Smooth muscle cell of the brain vasculature (primary cell): ENCODE measurements around the gene TMEM39A.

Experiments used
- DNase-seq: peaks from one replicate; pipeline ENCODE4 v3.0.0-alpha.2; 2012; ENCODE audit warnings: low read depth, low spot score

Gene TMEM39A

GRCh38 chr3:119456469-119456868 lies 6.9 kb downstream of the TMEM39A start:
- DNase-seq, result no peak

DNA sequence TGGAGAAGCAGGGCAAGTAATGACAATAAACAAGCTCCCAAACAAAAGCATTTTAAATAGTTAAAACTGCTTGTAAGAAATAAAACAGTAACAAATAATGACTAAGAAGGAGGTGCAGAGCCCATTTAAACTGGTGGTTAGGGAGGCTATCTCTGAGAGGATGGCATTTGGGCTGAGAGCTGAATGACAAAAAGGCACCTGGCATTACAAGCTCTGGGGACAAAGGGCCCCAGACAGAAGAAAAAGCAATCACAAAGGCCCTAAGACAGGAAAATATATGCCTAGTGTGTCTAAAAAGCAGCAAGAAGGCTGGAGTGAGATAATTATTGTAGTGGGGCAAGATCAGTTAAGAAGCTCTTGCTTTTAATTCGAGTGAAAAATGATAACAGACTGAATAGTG lies 9.6 kb downstream of the TMEM39A start:
- DNase-seq, result no peak

- DNase-seq, result no peak
Measured at GRCh38 chr3:119444590-119444989, 18.8 kb downstream of the TMEM39A start.

DNA sequence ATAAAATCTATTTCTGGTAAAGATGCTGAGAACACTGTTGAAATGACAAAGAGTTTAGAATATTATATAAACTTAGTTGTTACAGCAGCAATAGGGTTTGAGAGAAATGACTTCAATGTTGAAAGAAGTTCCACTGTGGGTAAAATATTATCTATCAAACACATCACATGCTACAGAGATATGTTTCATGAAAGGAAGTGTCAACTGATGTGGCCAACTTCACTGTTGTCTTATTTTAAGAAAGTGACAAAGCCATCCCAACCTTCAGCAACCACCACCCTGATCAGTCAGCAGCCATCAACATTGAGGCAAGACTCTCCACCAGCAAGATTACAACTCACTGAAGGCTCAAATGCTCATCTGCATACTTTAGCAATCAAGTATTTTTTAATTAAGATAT lies 20.2 kb downstream of the TMEM39A start:
- DNase-seq, result no peak

DNA sequence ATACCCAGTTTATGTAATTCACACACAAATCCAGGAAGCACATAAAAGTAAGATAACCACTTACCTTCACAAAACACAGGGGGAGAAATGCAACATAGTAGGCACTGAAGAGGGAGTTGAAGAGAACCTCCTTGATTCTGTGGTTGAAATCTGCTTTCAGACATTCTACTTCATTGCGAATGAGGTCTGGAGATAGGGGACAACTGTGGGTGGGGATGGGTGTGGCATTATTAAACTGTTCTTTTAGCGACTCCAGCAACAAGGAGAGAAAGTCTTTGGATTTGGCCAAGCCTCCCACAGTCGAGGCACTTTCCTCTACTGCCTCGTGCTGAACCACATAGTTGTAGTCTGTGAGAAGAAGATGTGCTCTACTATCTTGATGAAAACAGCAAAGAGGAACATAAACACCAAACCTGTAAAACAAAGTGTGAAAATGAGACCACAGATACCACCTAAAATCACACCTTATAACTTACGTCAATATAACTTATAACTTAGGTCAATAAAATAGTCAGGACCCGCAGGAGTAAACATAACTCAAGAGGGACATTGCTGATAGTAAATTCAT lies 25.6 kb downstream of the TMEM39A start:
- DNase-seq, result no peak

GRCh38 chr3:119436977-119437376 lies 26.4 kb downstream of the TMEM39A start:
- no peak for DNase-seq

- DNase-seq, result no peak
Measured at GRCh38 chr3:119434703-119435102, 28.7 kb downstream of the TMEM39A start.

DNA sequence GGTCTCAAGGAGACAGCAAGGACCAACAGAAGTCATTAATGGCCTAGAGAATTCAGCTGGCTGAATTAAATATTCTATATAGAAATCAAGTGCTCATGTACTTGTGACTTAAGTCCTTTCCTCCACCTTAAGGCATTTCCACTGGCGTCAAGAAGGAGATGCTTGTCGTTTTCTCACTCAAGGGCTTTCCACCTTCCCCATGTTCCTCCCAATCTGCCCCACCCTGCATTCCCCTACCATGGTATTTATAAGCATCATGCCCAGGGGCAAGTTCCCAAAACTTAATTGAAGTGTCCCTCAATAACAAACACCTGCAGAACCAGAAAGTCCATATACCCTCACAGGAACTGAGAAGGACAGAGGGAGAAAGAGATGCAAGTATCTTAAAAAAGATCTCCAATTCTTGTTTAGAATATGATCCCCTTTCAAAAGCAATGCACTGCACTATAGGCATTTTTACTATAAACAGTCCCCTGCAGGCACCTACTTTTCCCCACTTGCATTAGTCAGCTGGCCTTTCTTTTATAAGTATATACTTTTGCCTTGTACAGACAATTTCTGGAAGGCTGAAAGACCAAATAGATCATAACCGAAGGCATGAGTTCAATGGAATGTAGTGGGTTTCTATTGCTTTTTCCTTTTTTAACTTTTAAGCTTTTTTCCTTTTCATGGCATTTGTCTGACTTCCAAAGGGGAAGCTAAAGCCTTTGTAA lies 29.6 kb downstream of the TMEM39A start:
- no peak for DNase-seq

- DNase-seq, result no peak
Measured at GRCh38 chr3:119428538-119428937, 34.9 kb downstream of the TMEM39A start.

DNA sequence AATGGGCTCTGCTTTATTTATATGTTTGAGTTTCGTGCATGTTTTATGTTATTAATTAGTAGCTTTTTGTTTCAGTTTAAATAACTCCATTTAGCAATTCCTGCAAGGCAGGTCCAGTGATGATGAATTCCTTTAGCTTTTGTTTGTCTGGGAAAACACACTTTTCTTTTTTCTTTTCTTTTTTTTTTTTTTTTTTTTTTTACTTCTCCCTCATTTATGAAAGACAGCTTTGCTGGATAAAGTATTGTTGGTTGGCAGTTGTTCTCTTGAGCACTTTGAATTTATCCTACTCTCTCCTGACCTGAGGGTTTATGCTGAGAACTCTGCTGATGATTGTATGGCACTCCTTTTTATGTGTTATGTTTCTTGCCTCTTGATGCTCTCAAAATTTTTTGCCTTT lies 35.7 kb downstream of the TMEM39A start:
- DNase-seq, result no peak

GRCh38 chr3:119420196-119420595 lies 43.2 kb downstream of the TMEM39A start:
- DNase-seq, result no peak

DNA sequence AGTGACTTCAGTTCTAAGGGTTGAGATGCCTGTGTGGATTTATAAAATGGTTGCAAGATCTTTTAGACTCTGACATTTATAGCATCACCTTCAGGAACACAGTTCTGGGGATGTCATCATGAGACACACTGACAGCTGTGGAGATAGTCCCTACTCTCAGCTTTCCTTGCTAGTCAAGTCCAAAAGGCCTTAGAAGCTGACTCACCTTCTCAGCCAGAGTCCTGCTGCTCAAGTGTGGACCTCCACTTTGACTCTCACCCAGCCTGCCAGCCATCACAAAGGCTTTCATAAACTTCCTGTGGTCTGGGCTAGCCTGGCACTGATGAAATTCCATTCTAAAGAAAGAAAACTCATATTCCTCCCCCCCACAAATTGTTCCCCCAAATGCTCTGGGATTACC lies 44.8 kb downstream of the TMEM39A start:
- no peak for DNase-seq

GRCh38 chr3:119417771-119418512 lies 45.5 kb downstream of the TMEM39A start:
- DNase-seq, result no peak

DNA sequence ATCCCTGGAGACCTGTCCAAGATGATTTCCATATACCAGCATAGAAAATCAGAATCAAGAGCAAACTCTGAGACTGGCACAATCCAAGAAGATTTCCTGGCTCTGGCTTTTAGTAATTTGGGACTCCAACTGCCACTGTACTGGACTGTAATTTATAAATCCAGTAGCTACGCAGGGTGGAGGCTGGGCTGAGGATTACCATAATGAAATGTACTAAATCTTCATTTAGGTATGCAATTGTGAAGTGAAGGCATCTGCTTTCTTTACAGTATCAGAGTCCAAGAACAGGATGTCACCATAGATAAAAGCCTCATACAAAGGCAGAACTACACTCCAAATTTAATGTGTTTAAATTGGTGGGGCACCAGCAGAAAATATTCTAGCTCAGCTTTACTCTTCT lies 46.5 kb downstream of the TMEM39A start:
- DNase-seq, result no peak

- no peak for DNase-seq
Measured at GRCh38 chr3:119413603-119414280, 49.7 kb downstream of the TMEM39A start.

DNA sequence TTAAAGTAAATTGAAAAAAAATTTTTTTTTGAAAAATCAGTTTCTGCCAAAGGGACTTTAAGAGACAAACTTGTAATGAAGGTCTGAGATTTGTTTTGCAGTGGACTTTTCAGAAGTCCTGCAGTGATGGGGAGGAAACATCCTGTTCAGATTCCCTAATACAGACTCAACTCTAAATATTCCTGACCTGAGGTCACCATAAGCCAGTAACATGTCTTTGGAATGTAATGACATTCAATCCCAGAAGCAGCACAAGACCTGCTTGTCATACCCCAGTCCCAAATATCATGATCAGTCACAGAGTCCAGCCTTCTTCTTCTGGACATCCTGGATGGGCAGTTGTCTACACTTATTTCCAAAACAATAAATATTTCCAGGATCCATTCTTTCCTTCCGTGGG lies 53.6 kb downstream of the TMEM39A start:
- no peak for DNase-seq

GRCh38 chr3:119408243-119408950 lies 55.0 kb downstream of the TMEM39A start:
- DNase-seq, result no peak

- DNase-seq, result no peak
Measured at GRCh38 chr3:119405315-119405714, 58.1 kb downstream of the TMEM39A start.

GRCh38 chr3:119403201-119403600 lies 60.2 kb downstream of the TMEM39A start:
- peak; percentile 51 for DNase-seq

- DNase-seq, result no peak
Measured at GRCh38 chr3:119402791-119403190, 60.6 kb downstream of the TMEM39A start.

DNA sequence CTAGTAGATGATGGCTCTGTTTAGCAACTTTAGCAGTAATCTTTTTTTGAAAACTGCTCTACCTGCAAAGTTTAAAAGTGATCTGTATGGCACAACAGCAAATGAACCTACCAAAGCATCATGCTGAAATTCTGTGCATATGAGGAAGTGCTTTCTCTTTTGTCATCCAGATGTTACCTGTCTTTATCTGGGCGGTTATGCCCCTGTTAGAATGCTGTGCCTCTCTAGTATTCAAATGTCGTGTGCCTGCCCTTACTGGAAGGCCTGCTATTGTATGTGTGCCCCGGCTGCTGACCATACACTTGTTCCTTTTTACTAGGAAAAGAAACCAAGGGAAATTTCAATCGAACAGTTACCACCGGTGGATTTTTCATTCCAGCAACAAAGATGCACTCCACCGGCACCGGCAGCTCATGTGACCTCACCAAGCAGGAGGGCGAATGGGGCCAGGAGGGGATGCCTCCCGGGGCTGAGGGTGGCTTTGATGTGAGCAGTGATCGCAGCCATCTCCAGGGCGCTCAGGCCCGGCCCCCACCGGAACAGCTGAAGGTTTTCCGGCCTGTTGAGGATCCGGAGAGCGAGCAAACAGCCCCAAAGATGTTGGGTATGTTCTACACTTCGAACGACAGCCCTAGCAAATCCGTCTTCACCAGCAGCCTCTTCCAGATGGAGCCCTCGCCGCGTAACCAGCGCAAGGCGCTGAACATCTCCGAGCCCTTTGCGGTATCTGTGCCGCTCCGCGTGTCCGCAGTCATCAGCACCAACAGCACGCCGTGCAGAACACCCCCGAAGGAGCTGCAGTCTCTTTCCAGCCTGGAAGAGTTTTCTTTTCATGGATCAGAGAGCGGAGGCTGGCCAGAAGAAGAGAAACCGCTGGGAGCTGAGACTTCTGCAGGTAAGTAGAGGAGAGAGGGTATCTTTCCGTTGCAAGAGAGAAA lies 61.6 kb downstream of the TMEM39A start:
- DNase-seq, result no peak
